LNCaP clone FGC (cell line): Measurements from ENCODE around the gene AAR2.

Source experiments
- DNase-seq: peaks from one replicate; pipeline ENCODE4 v3.0.0-alpha.2; 2011; ENCODE audit warnings: low read depth
- H3K4me3 ChIP-seq: 2 replicates; pipeline ENCODE4 v1.5.1; 2011; ENCODE audit warnings: mild to moderate bottlenecking, low read depth, low read length, control low read depth
- CTCF ChIP-seq: IDR thresholded peaks from 2 replicates; pipeline ENCODE4 v1.5.1; 2012; ENCODE audit warnings: mild to moderate bottlenecking; ENCODE audit not compliant: control insufficient read depth, insufficient read depth; ENCODE audit errors: extremely low read depth

Gene AAR2

GRCh38 chr20:36298061-36298460, 61.8 kb downstream of the AAR2 start:
- H3K4me3 ChIP-seq: no peak overlapping the region
- no peak for TF ChIP-seq CTCF
- no peak for DNase-seq

GRCh38 chr20:36298795-36299339, 62.6 kb downstream of the AAR2 start:
- no peak for DNase-seq
- no peak for TF ChIP-seq CTCF
- no peak overlapping the region for H3K4me3 ChIP-seq

GRCh38 chr20:36299459-36299858, 63.2 kb downstream of the AAR2 start:
- TF ChIP-seq CTCF: no peak
- no peak overlapping the region for H3K4me3 ChIP-seq
- no peak for DNase-seq

DNA sequence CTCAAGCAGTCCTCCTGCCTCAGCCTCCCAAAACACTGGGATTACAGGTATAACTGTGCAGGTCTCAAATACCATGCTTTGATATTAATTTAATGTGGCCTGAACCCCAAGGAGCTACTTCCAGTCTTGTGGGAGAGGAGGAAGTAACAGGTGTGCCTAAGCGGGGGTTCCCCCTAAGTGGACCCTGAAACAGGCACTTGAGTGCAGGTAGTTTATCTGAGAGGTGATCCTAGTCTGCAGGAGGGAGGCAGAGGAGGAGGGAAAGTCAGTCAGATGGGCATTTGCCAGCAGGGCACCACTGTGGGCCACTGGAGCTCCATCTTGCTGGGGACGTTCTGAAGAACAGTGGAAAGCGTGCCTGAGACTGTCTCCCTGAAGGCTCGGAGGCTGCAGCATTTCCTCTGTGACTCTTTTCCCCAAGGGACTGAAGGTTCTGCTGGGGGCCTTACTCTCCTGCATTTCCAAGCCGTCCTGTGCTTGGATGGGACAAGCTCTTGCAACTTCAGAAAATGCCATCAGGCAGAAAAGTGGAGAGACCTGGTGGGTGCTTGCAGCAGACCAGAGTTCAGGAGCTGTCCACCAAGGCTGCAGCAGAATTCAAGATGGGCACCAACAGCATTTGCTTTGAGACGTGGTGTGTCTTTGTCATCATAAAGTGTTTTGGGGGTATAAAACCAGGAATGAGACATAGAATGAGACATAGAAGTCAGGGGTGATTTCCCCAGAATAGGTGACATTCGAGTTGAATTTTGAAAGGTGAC, 65.3 kb downstream of the AAR2 start:
- TF ChIP-seq CTCF: no peak
- no peak overlapping the region for H3K4me3 ChIP-seq
- DNase-seq: no peak

GRCh38 chr20:36303020-36303595, 66.8 kb downstream of the AAR2 start:
- H3K4me3 ChIP-seq: no peak overlapping the region
- no peak for DNase-seq
- no peak for TF ChIP-seq CTCF

DNA sequence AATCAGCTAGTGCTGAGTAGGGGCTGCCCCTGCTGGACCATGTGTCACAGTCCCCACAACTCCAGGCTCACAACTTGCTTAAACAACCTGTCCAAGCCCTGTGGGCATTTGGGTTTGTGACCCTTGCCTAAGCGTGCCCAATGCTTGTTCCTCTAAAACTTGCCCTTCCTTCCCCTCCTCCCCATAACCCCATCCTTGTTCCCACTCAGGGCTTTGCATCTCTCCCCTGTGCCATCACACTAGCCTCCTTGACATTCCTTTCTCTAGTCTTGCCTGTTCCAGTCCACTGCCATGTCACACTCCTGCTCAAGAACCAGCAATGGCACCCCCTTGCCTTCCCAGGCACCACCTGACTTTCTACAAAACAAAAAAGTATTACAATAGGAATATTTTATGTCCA, 67.6 kb downstream of the AAR2 start:
- DNase-seq: no peak
- no peak overlapping the region for H3K4me3 ChIP-seq
- TF ChIP-seq CTCF: no peak
